Gastroesophageal sphincter (tissue), 4 donors: ENCODE results near the gene LMTK2. TPM values are rescaled to one million over a fixed set of nuclear protein-coding genes. Genes with fewer than 3 reads are reported as not detected.

Experiments used
- ATAC-seq: fragments of 150-250 bp; one replicate; pipeline ENCODE4 v1.9.1; 2016; ENCODE audit warnings: mild to moderate bottlenecking, moderate library complexity
- H3K27ac ChIP-seq, 4 donors: fragments of 200-600 bp; sonication (generic) in 3 of 4; 1 replicate in 3 of 4; 2 replicates in 1 of 4; pipeline ENCODE4 v1.5.1; 2016 to 2019
- H3K27me3 ChIP-seq: fragments of 200-600 bp; sonication (generic); one replicate; pipeline ENCODE4 v1.5.1; 2019
- H3K36me3 ChIP-seq, 2 donors: fragments of 200-600 bp; sonication (generic); one replicate each; pipeline ENCODE4 v1.5.1; 2019; ENCODE audit warnings: control low read depth in 1 of 2
- H3K4me1 ChIP-seq, 3 donors: fragments of 200-600 bp; sonication (generic); 1 replicate in 2 of 3; 2 replicates in 1 of 3; pipeline ENCODE4 v1.5.1; 2016 to 2019; ENCODE audit warnings: control low read depth in 2 of 3
- H3K4me3 ChIP-seq, 2 donors: fragments of 200-600 bp; sonication (generic); one replicate each; pipeline ENCODE4 v1.5.1; 2019; ENCODE audit warnings: mild to moderate bottlenecking in 1 of 2, moderate library complexity in 1 of 2
- H3K9me3 ChIP-seq, 3 donors: fragments of 200-600 bp; sonication (generic); one replicate each; pipeline ENCODE4 v1.5.1; 2017 to 2019; ENCODE audit warnings: control low read depth in 2 of 3
- CTCF ChIP-seq, 4 experiments: fragments of 200-600 bp in 2 of 4; fragments of 450-650 bp in 2 of 4; sonication (generic) in 1 of 4; IDR thresholded peaks; one replicate each; pipeline ENCODE4 v1.5.1; 2017 to 2019; ENCODE audit warnings: antibody characterized with exemption in 4 of 4, mild to moderate bottlenecking in 2 of 4, moderate library complexity in 2 of 4
- EP300 ChIP-seq: sonication (generic); formaldehyde crosslinking; IDR thresholded peaks from one replicate; pipeline ENCODE4 v1.6.1; 2017; ENCODE audit warnings: antibody characterized with exemption, mild to moderate bottlenecking
- POLR2A ChIP-seq, 2 donors: fragments of 450-650 bp; IDR thresholded peaks; one replicate each; pipeline ENCODE4 v1.6.1; 2017; ENCODE audit warnings: antibody characterized with exemption in 2 of 2, mild to moderate bottlenecking in 2 of 2, moderate library complexity in 1 of 2
- POLR2AphosphoS5 ChIP-seq: sonication (generic); formaldehyde crosslinking; IDR thresholded peaks from one replicate; pipeline ENCODE4 v1.6.1; 2017; ENCODE audit warnings: antibody characterized with exemption
- WGBS, 2 donors: methylation state at CpG; one replicate each; pipeline ENCODE4 v1.1.5; 2018; ENCODE audit warnings: low coverage in 1 of 2; 5-methylcytosine and 5-hydroxymethylcytosine counted together
- total RNA-seq, 4 donors: library from RNA; depleted of rRNA; stranded (reverse); fragments of >200 nt; gene quantifications; one replicate each; pipeline ENCODE4 v1.1.0, GENCODE V29; 2016

Gene LMTK2
- total RNA-seq, 4 donors from 2014 or later: 16.0 to 34.5 (median 22.1) TPM

DNA sequence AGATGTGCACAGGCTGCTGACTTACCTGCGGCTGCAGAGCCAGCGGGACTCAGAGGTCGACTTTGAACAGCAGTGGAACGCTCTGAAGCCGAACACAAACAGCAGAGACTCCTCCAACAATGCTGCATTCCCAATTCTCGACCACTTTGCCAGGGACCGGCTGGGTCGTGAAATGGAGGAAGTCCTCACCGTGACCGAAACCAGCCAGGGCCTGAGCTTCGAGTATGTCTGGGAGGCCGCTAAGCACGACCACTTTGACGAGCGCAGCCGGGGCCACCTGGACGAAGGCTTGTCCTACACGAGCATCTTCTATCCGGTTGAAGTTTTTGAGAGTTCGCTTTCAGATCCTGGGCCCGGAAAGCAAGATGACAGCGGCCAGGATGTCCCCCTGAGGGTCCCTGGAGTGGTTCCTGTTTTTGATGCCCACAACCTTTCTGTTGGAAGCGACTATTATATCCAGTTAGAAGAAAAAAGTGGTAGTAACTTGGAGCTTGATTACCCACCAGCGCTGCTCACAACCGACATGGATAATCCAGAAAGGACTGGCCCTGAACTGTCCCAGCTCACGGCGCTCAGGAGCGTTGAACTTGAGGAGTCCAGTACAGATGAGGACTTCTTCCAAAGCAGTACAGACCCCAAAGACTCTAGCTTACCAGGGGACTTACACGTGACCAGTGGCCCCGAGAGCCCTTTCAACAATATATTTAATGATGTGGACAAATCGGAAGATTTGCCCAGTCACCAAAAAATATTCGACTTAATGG, 85.2 kb downstream of the LMTK2 start:
- H3K4me1 ChIP-seq: no peaks in the 10 kb centered on the region
- WGBS, 2 donors: 84 to 94% methylated on average over 14 to 19 of the region's 32 CpGs
- no peak for ATAC-seq
- H3K27ac ChIP-seq: no peak overlapping the region
- H3K27me3 ChIP-seq: no peaks in the 10 kb centered on the region
- H3K4me3 ChIP-seq: no peak overlapping the region
- no peaks in the 10 kb centered on the region for H3K9me3 ChIP-seq
- no peak for TF ChIP-seq POLR2A (IDR thresholded peaks at IDR 0.05)
- no peak for TF ChIP-seq CTCF (IDR thresholded peaks at IDR 0.05)
- no peak for TF ChIP-seq POLR2AphosphoS5
- TF ChIP-seq EP300: no peak
- H3K36me3 ChIP-seq: peaks cover 0 to 91% of the 10 kb centered on the region in 2 donors

DNA sequence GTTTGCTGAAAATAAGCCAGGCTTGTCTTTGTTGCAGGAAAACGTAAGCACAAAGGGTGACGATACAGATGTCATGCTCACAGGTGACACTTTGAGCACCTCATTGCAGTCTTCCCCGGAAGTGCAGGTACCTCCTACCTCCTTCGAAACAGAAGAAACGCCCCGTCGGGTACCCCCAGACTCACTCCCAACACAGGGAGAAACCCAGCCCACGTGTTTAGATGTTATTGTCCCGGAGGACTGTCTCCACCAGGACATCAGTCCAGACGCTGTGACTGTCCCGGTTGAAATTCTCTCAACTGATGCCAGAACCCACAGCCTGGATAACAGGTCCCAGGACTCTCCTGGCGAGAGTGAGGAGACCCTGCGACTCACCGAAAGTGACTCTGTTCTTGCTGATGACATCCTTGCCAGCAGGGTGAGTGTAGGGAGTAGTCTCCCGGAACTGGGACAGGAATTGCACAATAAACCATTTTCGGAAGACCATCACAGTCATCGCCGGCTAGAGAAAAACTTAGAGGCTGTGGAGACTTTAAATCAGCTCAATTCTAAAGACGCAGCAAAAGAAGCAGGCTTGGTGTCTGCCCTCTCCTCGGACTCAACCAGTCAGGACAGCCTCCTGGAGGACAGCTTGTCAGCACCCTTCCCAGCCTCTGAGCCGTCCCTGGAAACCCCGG, 86.3 kb downstream of the LMTK2 start:
- Histone ChIP-seq H3K27me3 (no peaks in the 10 kb centered on the region), H3K9me3 (no peaks in the 10 kb centered on the region), H3K4me1 (no peaks in the 10 kb centered on the region), H3K36me3 (peaks cover 0 to 95% of the 10 kb centered on the region in 2 donors), H3K4me3 (no peak overlapping the region), H3K27ac (no peak overlapping the region)
- WGBS, 2 donors: 62 to 84% methylated on average over 3 to 6 of the region's 22 CpGs
- ATAC-seq: no peak
- TF ChIP-seq EP300 (no peak), CTCF (IDR thresholded peaks at IDR 0.05) (no peak), POLR2AphosphoS5 (no peak), POLR2A (IDR thresholded peaks at IDR 0.05) (no peak)

DNA sequence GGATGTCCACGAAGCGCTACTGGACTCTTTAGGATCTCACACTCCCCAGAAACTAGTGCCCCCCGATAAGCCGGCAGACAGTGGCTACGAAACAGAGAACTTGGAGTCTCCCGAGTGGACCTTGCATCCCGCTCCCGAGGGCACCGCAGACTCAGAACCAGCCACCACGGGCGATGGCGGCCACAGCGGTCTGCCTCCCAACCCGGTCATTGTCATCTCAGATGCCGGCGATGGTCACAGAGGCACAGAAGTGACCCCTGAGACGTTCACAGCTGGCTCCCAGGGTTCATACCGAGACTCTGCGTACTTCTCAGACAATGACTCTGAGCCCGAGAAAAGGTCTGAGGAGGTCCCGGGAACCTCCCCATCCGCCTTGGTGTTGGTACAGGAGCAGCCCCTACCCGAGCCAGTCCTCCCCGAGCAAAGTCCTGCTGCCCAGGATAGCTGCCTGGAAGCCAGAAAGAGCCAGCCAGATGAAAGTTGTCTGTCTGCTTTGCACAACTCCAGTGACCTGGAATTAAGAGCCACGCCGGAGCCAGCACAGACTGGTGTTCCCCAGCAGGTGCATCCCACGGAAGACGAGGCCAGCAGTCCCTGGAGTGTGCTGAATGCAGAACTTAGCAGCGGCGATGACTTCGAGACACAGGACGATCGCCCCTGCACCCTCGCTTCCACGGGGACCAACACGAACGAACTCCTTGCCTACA, 87.0 kb downstream of the LMTK2 start:
- ATAC-seq: no peak
- H3K4me1 ChIP-seq: no peaks in the 10 kb centered on the region
- H3K4me3 ChIP-seq: no peak overlapping the region
- peaks cover 0 to 97% of the 10 kb centered on the region in 2 donors for H3K36me3 ChIP-seq
- no peaks in the 10 kb centered on the region for H3K27me3 ChIP-seq
- H3K27ac ChIP-seq: no peak overlapping the region
- no CpG with 5 or more reads among the region's 37 CpGs for WGBS, 2 donors
- H3K9me3 ChIP-seq: peaks cover 0 to 7% (median 0%) of the 10 kb centered on the region in 3 donors
- no peak for TF ChIP-seq CTCF (IDR thresholded peaks at IDR 0.05)
- no peak for TF ChIP-seq EP300
- no peak for TF ChIP-seq POLR2AphosphoS5
- no peak for TF ChIP-seq POLR2A (IDR thresholded peaks at IDR 0.05)

DNA sequence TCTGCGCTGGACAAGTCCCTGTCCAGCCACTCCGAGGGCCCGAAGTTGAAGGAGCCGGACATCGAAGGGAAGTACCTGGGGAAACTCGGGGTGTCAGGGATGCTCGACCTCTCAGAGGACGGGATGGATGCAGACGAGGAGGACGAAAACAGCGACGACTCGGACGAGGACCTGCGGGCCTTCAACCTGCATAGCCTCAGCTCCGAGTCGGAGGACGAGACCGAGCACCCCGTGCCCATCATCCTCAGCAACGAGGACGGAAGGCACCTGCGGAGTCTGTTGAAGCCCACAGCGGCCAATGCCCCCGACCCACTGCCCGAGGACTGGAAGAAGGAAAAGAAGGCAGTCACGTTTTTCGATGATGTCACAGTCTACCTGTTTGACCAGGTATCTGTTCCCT, 87.5 kb downstream of the LMTK2 start:
- H3K27me3 ChIP-seq: no peaks in the 10 kb centered on the region
- H3K4me3 ChIP-seq: no peak overlapping the region
- 87 to 93% methylated on average over 8 to 11 of the region's 28 CpGs for WGBS, 2 donors
- peaks cover 0 to 92% of the 10 kb centered on the region in 2 donors for H3K36me3 ChIP-seq
- no peak for ATAC-seq
- no peak for TF ChIP-seq POLR2AphosphoS5
- no peak for TF ChIP-seq POLR2A (IDR thresholded peaks at IDR 0.05)
- no peak for TF ChIP-seq EP300
- no peak for TF ChIP-seq CTCF (IDR thresholded peaks at IDR 0.05)
- no peak overlapping the region for H3K27ac ChIP-seq
- H3K9me3 ChIP-seq: peaks cover 0 to 7% (median 0%) of the 10 kb centered on the region in 3 donors
- H3K4me1 ChIP-seq: no peaks in the 10 kb centered on the region
